Measurements from ENCODE around the gene GEMIN8. TPM values are rescaled to one million over a fixed set of nuclear protein-coding genes. Genes with fewer than 3 reads are reported as not detected.

Gene GEMIN8
- polyA plus RNA-seq, 2 of the 4 experiments (the other 2 are of a cell fraction): 13.9 to 21.8 TPM

DNA sequence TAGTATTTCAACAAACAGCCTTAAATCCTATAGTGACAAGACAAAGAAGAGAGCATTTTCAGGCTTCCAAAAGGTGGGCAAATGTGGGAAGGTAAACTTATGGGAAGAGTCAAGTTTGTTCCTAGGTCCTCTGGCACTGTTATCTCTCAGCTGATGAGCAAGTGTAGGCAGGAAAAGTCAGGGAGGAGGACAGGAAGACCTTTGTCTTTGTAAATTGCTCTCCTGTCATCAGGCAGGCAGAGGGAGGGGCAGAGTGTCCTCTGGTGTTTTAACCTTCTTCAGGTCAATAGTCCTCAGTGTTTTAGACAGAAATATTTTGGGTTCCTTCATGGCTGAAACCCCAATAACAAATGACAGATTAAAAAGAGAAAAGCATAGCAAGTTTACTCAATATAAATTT, 13.5 kb upstream of the GEMIN8 start (continued):
- TF ChIP-seq, protein P1, sequence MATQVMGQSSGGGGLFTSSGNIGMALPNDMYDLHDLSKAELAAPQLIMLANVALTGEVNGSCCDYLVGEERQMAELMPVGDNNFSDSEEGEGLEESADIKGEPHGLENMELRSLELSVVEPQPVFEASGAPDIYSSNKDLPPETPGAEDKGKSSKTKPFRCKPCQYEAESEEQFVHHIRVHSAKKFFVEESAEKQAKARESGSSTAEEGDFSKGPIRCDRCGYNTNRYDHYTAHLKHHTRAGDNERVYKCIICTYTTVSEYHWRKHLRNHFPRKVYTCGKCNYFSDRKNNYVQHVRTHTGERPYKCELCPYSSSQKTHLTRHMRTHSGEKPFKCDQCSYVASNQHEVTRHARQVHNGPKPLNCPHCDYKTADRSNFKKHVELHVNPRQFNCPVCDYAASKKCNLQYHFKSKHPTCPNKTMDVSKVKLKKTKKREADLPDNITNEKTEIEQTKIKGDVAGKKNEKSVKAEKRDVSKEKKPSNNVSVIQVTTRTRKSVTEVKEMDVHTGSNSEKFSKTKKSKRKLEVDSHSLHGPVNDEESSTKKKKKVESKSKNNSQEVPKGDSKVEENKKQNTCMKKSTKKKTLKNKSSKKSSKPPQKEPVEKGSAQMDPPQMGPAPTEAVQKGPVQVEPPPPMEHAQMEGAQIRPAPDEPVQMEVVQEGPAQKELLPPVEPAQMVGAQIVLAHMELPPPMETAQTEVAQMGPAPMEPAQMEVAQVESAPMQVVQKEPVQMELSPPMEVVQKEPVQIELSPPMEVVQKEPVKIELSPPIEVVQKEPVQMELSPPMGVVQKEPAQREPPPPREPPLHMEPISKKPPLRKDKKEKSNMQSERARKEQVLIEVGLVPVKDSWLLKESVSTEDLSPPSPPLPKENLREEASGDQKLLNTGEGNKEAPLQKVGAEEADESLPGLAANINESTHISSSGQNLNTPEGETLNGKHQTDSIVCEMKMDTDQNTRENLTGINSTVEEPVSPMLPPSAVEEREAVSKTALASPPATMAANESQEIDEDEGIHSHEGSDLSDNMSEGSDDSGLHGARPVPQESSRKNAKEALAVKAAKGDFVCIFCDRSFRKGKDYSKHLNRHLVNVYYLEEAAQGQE (IDR thresholded peaks at IDR 0.05): no peak
- TF ChIP-seq FOSL2 (IDR thresholded peaks at IDR 0.05) (no peak), FOSL2 (CRISPR knock-in tag; IDR thresholded peaks at IDR 0.05) (no peak), JUNB (IDR thresholded peaks at IDR 0.05) (no peak), HOXB13 (CRISPR knock-in tag; IDR thresholded peaks at IDR 0.05; ENCODE audit: low read depth) (no peak)

DNA sequence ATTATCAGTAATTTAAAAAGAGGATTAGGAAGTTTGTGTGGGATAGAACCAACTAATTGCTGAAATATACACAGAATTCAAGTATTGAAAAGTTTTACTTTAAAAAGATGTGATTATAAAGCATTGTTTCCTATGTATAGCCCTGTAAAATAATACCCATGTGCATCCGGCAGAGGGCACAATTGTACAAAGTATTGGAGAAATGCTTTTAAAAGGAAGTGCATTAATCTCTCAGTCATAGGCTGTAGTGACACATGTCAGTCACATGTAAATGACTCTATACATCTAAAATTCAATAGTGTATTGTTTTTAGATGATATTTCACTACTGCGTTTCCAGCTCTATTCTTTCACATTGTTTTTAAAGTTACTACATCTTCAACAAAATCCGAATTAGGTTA, 9.7 kb upstream of the GEMIN8 start:
- H3K27ac ChIP-seq: no peak overlapping the region
- no peaks in the 10 kb centered on the region for H3K9me3 ChIP-seq
- 30% methylated on average over 3 of the region's 3 CpGs for WGBS (ENCODE audit: missing lambda C conversion rate)
- DNase-seq (ENCODE audit: low read depth in 1 of 2, low spot score in 1 of 2) (peak in 1 of 2 experiments; percentile 54), ATAC-seq (peak; percentile 82 to 89), FAIRE-seq (peak; percentile 95)
- CTCF ChIA-PET: interaction anchor here (0.6 to 1.6 kb wide), 7 partner anchors 303 to 1202 kb away, joined by 3 to 6 read pairs (median 4); partner anchors contain the start of gene GLRA2
- POLR2A ChIA-PET: no interaction called here
- no peaks in the 10 kb centered on the region for H3K4me1 ChIP-seq
- no peak overlapping the region for H3K4me3 ChIP-seq
- no peak overlapping the region for H3K4me2 ChIP-seq
- peak; percentile 86 for TF ChIP-seq RAD21 (conservative IDR thresholded peaks at IDR 0.05 in 1 of 2, IDR thresholded peaks at IDR 0.05 in 1 of 2)
- TF ChIP-seq, protein P2, sequence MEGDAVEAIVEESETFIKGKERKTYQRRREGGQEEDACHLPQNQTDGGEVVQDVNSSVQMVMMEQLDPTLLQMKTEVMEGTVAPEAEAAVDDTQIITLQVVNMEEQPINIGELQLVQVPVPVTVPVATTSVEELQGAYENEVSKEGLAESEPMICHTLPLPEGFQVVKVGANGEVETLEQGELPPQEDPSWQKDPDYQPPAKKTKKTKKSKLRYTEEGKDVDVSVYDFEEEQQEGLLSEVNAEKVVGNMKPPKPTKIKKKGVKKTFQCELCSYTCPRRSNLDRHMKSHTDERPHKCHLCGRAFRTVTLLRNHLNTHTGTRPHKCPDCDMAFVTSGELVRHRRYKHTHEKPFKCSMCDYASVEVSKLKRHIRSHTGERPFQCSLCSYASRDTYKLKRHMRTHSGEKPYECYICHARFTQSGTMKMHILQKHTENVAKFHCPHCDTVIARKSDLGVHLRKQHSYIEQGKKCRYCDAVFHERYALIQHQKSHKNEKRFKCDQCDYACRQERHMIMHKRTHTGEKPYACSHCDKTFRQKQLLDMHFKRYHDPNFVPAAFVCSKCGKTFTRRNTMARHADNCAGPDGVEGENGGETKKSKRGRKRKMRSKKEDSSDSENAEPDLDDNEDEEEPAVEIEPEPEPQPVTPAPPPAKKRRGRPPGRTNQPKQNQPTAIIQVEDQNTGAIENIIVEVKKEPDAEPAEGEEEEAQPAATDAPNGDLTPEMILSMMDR (IDR thresholded peaks at IDR 0.05): peak; percentile 71
- no peak for TF ChIP-seq JUNB (IDR thresholded peaks at IDR 0.05)
- peak; percentile 76 for TF ChIP-seq SMC3 (IDR thresholded peaks at IDR 0.05)
- no peak for TF ChIP-seq CHD2 (IDR thresholded peaks at IDR 0.05; ENCODE audit: low read length, partially characterized antibody)
- TF ChIP-seq, protein P3, sequence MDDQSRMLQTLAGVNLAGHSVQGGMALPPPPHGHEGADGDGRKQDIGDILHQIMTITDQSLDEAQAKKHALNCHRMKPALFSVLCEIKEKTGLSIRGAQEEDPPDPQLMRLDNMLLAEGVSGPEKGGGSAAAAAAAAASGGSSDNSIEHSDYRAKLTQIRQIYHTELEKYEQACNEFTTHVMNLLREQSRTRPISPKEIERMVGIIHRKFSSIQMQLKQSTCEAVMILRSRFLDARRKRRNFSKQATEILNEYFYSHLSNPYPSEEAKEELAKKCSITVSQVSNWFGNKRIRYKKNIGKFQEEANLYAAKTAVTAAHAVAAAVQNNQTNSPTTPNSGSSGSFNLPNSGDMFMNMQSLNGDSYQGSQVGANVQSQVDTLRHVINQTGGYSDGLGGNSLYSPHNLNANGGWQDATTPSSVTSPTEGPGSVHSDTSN (IDR thresholded peaks at IDR 0.05): 0 out of 2 replicates have a peak, but pooled peaks have one; percentile 25
- TF ChIP-seq NFE2L2 (conservative IDR thresholded peaks at IDR 0.05; ENCODE audit: low read length): no peak
- TF ChIP-seq ESRRA (IDR thresholded peaks at IDR 0.05; ENCODE audit: borderline replicate concordance, low read length): no peak
- TF ChIP-seq HOXA7 (CRISPR knock-in tag; IDR thresholded peaks at IDR 0.05): no peak
- no peak for TF ChIP-seq HOXB13 (CRISPR knock-in tag; IDR thresholded peaks at IDR 0.05; ENCODE audit: low read depth)
- TF ChIP-seq POLR2AphosphoS2 (conservative IDR thresholded peaks at IDR 0.05; ENCODE audit: low read length): no peak
- TF ChIP-seq ZSCAN20 (CRISPR knock-in tag; IDR thresholded peaks at IDR 0.05): no peak
- TF ChIP-seq MAFK (IDR thresholded peaks at IDR 0.05; ENCODE audit: partially characterized antibody): no peak
- TF ChIP-seq CHD4 (IDR thresholded peaks at IDR 0.05; ENCODE audit: borderline replicate concordance): no peak
- no peak for TF ChIP-seq RARB (CRISPR knock-in tag; IDR thresholded peaks at IDR 0.05)
- no peak for TF ChIP-seq CBX2 (IDR thresholded peaks at IDR 0.05; ENCODE audit: borderline replicate concordance, low read depth)
- TF ChIP-seq, protein P4, sequence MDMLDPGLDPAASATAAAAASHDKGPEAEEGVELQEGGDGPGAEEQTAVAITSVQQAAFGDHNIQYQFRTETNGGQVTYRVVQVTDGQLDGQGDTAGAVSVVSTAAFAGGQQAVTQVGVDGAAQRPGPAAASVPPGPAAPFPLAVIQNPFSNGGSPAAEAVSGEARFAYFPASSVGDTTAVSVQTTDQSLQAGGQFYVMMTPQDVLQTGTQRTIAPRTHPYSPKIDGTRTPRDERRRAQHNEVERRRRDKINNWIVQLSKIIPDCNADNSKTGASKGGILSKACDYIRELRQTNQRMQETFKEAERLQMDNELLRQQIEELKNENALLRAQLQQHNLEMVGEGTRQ (IDR thresholded peaks at IDR 0.05): no peak
- TF ChIP-seq HOXB5 (CRISPR knock-in tag; IDR thresholded peaks at IDR 0.05): peak; percentile 97
